Psoas muscle (tissue), 8 donors: ENCODE data around the gene VAPA. TPM values are rescaled to one million over a fixed set of nuclear protein-coding genes. Genes with fewer than 3 reads are reported as not detected.

ENCODE experiments used
- ATAC-seq, 4 donors: fragments of 200-7000 bp; cut with Tn5 transposase; one replicate each; pipeline ENCODE4 v1.9.1; 2020; ENCODE audit warnings: moderate library complexity in 3 of 4, mild to moderate bottlenecking in 2 of 4
- DNase-seq, 2 donors: peaks; one replicate each; pipeline ENCODE4 v3.0.0-alpha.2; 2020
- H3K27ac ChIP-seq: fragments of 200-600 bp; one replicate; pipeline ENCODE4 v1.8.0; 2022
- H3K27me3 ChIP-seq, 3 donors: fragments of 200-600 bp in 1 of 3; one replicate each; pipeline versions ENCODE4 v1.6.1 to v1.8.0; 2013 to 2022; ENCODE audit warnings: low read length in 2 of 3, mild to moderate bottlenecking in 2 of 3, moderate library complexity in 1 of 3; ENCODE audit not compliant: insufficient read depth in 3 of 3
- H3K36me3 ChIP-seq, 2 donors: fragments of 200-600 bp in 1 of 2; one replicate each; pipeline versions ENCODE4 v1.6.1 to v1.8.0; 2013 to 2022; ENCODE audit warnings: low read depth in 1 of 2, mild to moderate bottlenecking in 1 of 2, moderate library complexity in 1 of 2; ENCODE audit not compliant: insufficient read depth in 1 of 2
- H3K4me1 ChIP-seq: fragments of 200-600 bp; one replicate; pipeline ENCODE4 v1.8.0; 2022
- H3K4me3 ChIP-seq: fragments of 200-600 bp; one replicate; pipeline ENCODE4 v1.8.0; 2022; ENCODE audit warnings: mild to moderate bottlenecking
- H3K9me3 ChIP-seq: fragments of 200-600 bp; one replicate; pipeline ENCODE4 v1.8.0; 2022
- WGBS, 3 donors: extraction: QIAGEN DNeasy Blood & Tissue Kit; methylation state at CpG; one replicate each; pipeline versions ENCODE4 v1.1.6 to v1.1.7; 2013; 5-methylcytosine and 5-hydroxymethylcytosine counted together
- intact Hi-C, 2 donors: fragments of 100-400 bp; cut with DNase I; formaldehyde crosslinking; loops; one replicate each; pipeline versions ENCODE4 v1.11.0 to v1.14.2; 2022
- polyA plus RNA-seq, 3 donors: library from polyadenylated mRNA; stranded (reverse); fragments of 200-250 nt; gene quantifications; one replicate each; pipeline ENCODE4 v1.2.3, GENCODE V29; 2013
- total RNA-seq, 4 donors: library from RNA; stranded (reverse); fragmentation: NEBNext Ultra II Directional in 2 of 4; extraction: Animal tissue kit (Norgen Biotek cat#: 25700) in 2 of 4; gene quantifications; one replicate each; pipeline versions ENCODE4 v1.2.1 to v1.2.4, GENCODE V29; 2021 to 2023
- TF ChIP-seq, protein P1 (sequence below): fragments of 200-600 bp; IDR thresholded peaks from one replicate; pipeline ENCODE4 v1.8.0; 2022; ENCODE audit warnings: antibody characterized with exemption
- donor health status: healthy with polysubstance abuse.
- donor health status: DM: no; HTN: no; CAD: no; lungs with moderate emphysema.
- donor health status: Bipolar disorder and iron deficiency.
- donor health status: healthy.
- donor health status: DM: yes; HTN: yes; CAD: no.
- donor health status: DM: no; HTN: no; CAD: no.
- donor health status: DM: no; HTN: no; CAD: no.
- donor health status: DM: yes; HTN: yes; CAD: no.

The VAPA gene
- total and polyA plus RNA-seq, 7 donors, result 168 to 328 (median 225) TPM

DNA sequence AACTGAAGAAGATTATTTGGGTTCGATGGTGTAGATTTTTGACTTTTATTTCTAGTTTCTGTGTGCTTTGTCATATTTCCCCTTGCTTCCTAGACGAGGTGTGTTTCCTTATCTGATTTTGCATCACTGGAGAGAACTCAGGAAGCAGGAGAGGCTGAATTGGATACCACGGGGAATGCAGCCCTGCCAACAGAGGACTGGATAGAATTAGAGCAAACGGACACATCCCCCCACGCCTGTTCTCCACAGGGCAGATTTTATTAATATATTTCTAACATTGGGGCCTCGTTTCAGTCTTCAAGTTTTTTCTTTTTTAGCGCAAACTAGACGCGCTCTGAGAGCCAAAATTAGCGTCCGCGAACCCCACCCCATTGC, 678 bp upstream of the VAPA start:
- no peaks in the 10 kb centered on the region for H3K9me3 ChIP-seq
- TF ChIP-seq, protein P1, sequence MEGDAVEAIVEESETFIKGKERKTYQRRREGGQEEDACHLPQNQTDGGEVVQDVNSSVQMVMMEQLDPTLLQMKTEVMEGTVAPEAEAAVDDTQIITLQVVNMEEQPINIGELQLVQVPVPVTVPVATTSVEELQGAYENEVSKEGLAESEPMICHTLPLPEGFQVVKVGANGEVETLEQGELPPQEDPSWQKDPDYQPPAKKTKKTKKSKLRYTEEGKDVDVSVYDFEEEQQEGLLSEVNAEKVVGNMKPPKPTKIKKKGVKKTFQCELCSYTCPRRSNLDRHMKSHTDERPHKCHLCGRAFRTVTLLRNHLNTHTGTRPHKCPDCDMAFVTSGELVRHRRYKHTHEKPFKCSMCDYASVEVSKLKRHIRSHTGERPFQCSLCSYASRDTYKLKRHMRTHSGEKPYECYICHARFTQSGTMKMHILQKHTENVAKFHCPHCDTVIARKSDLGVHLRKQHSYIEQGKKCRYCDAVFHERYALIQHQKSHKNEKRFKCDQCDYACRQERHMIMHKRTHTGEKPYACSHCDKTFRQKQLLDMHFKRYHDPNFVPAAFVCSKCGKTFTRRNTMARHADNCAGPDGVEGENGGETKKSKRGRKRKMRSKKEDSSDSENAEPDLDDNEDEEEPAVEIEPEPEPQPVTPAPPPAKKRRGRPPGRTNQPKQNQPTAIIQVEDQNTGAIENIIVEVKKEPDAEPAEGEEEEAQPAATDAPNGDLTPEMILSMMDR, result no peak
- H3K27ac ChIP-seq, result peak overlapping the region; percentile 99
- peak overlapping the region; percentile 93 for H3K4me3 ChIP-seq
- H3K27me3 ChIP-seq, result no peaks in the 10 kb centered on the region
- peak in 3 of 4 donors; percentile 0 to 19 (median 3) for ATAC-seq
- H3K36me3 ChIP-seq, result no peaks in the 10 kb centered on the region
- intact Hi-C loops, result loop anchor here in 1 of 2 donors (5.0 to 10.0 kb wide), 2 partner anchors 61 to 108 kb away; no protein-coding TSS in a partner anchor
- no peak for DNase-seq
- peaks cover 31% of the 10 kb centered on the region for H3K4me1 ChIP-seq
- 4 to 6% (median 6%) methylated on average over 12 of the region's 12 CpGs for WGBS, 3 donors

DNA sequence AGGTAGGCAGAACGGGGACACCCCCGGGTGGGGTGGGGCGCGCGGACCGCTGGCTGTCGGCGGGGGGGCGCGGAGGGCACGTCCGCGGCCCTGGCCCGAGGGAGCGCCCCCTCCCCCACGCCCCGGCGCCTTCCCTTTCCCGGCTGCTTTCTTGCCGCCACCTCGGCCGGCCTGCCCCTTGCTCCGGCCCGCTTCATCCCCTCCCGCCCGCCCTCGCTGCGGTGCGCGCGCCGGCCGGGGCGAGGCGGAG, 443 bp downstream of the VAPA start:
- Histone ChIP-seq H3K4me3 (peak overlapping the region; percentile 93), H3K36me3 (no peaks in the 10 kb centered on the region), H3K27ac (peak overlapping the region; percentile 99), H3K4me1 (peaks cover 42% of the 10 kb centered on the region), H3K9me3 (no peaks in the 10 kb centered on the region), H3K27me3 (no peaks in the 10 kb centered on the region)
- DNase-seq, result no peak
- TF ChIP-seq, protein P1, result no peak
- peak; percentile 5 to 25 (median 16) for ATAC-seq
- intact Hi-C loops, result loop anchor here (2.0 to 10.0 kb wide), 3 partner anchors 62 to 109 kb away; no protein-coding TSS in a partner anchor
- WGBS, 3 donors, result 0 to 1% methylated on average over 20 to 35 of the region's 35 CpGs; no CpG with 5 or more reads in 1 of the 3 donors

DNA sequence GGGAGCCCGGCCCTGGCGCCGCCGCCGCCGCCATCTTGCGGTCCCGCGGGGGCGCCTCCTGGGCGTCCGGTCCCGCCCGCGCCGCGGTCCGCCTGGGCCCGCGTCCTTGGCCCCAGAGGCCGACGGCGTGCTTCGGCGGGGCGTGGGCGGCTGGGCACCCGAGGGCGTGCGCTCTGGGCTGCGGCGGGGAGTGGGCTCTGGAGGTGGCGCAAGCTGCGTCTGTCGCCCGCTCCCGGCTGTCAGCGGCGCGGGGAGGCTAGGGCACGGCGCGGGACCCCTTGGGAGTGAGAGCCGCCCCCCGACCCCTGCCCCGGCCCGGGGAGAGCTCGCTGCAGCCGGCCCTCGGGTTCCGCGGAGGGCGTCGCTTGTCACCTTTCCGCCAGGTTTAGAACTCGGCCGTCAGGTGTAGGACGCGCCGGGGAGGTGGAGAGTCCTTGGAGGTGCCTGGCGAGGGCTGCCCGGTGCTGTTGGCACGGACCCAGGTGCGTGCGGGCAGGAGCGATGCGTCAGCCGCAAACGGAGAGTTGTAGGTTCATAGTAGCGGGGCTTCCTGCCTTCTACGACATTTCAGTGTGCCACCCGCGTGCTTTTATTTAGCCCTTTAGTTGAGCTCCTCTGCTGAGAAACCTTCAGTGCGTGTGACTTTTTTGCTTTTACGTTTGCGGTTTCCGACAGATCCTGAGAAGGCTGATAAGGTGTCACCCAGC, 921 bp downstream of the VAPA start:
- TF ChIP-seq, protein P1, result no peak
- peak; percentile 79 to 91 for DNase-seq
- H3K9me3 ChIP-seq, result no peaks in the 10 kb centered on the region

DNA sequence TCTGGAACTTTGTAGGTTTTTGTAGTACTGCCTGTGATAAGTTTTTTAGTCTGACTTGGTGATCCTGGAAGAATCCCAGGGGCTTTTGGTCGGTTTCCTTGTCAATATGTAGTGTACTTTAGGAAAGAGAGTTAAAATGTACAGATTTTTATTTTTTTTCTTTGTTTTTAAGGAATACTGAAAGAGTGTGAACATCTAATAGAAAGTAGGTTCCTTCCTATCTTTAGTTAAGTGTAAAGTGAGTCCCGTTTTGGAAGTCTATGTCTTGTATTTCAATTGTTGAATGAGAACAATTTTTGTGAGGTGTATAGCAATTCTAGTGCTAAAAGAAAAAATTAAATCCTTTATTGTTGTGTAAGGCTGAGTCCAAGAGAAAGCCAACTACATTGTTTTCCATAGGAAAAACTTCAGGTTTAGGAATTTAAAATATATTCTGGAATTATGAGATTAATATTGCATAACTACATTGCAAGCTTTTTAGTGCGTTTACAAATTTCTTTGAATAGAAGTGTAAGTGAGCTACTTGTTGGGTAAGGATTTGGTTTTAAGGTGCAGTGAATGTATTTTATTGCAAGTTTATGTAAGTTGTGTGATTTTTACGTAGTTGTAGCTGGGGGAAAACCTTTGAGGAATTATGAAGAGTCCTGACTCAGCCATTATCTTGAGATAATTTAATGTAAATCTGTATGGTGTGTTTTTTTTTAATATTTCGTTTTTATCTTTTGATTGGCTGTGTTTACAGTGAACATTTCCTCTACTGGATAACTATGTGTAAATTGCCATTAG, 1.7 kb downstream of the VAPA start:
- intact Hi-C loops, result loop anchor here (2.0 to 10.0 kb wide), 3 partner anchors 67 to 111 kb away; no protein-coding TSS in a partner anchor
- ATAC-seq (no peak), DNase-seq (no peak)
- peak overlapping the region; percentile 99 for H3K27ac ChIP-seq
- TF ChIP-seq, protein P1, result no peak
- H3K4me1 ChIP-seq, result peaks cover 54% of the 10 kb centered on the region
- no peaks in the 10 kb centered on the region for H3K36me3 ChIP-seq
- H3K9me3 ChIP-seq, result no peaks in the 10 kb centered on the region
- H3K4me3 ChIP-seq, result peak overlapping the region; percentile 93
- no peaks in the 10 kb centered on the region for H3K27me3 ChIP-seq
- WGBS, 3 donors, result 6 to 11% (median 8%) methylated on average over 5 of the region's 5 CpGs

More for the DNA sequence above, 921 bp downstream of the VAPA start:
- 0 to 1% (median 0%) methylated on average over 39 to 77 of the region's 77 CpGs for WGBS, 3 donors
- intact Hi-C loops, result loop anchor here (2.0 to 10.0 kb wide), 3 partner anchors 62 to 110 kb away; no protein-coding TSS in a partner anchor
- Histone ChIP-seq H3K4me1 (peaks cover 47% of the 10 kb centered on the region), H3K36me3 (no peaks in the 10 kb centered on the region), H3K4me3 (peak overlapping the region; percentile 93), H3K27ac (peak overlapping the region; percentile 99), H3K27me3 (no peaks in the 10 kb centered on the region)
- peak; percentile 41 to 62 (median 50) for ATAC-seq
